Glutamatergic neuron (in vitro differentiated cells): ENCODE results near the gene MGAT5B. TPM values are rescaled to one million over a fixed set of nuclear protein-coding genes. Genes with fewer than 3 reads are reported as not detected.

ENCODE experiments used
- DNase-seq: peaks from one replicate; pipeline ENCODE4 v3.0.0; 2022
- H3K27ac Mint-ChIP-seq: one replicate; pipeline ENCODE4 v1.8.0; 2020; ENCODE audit warnings: mild to moderate bottlenecking, mixed read lengths, inconsistent platforms; ENCODE audit not compliant: unreplicated experiment
- H3K27me3 Mint-ChIP-seq: one replicate; pipeline ENCODE4 v1.8.0; 2020; ENCODE audit warnings: mild to moderate bottlenecking, moderate library complexity, mixed read lengths, inconsistent platforms; ENCODE audit not compliant: unreplicated experiment
- H3K36me3 Mint-ChIP-seq: one replicate; pipeline ENCODE4 v1.8.0; 2020; ENCODE audit warnings: mild to moderate bottlenecking, mixed read lengths, inconsistent platforms; ENCODE audit not compliant: unreplicated experiment
- H3K4me1 Mint-ChIP-seq: one replicate; pipeline ENCODE4 v1.8.0; 2020; ENCODE audit warnings: mild to moderate bottlenecking, low read depth, mixed read lengths, inconsistent platforms; ENCODE audit not compliant: unreplicated experiment
- H3K4me3 Mint-ChIP-seq: one replicate; pipeline ENCODE4 v1.8.0; 2020; ENCODE audit warnings: mild to moderate bottlenecking, mixed read lengths, inconsistent platforms; ENCODE audit not compliant: unreplicated experiment
- H3K9me3 Mint-ChIP-seq: one replicate; pipeline ENCODE4 v1.8.0; 2020; ENCODE audit warnings: mild to moderate bottlenecking, moderate library complexity, mixed read lengths, inconsistent platforms; ENCODE audit not compliant: unreplicated experiment
- total RNA-seq: library from RNA; stranded (reverse); fragmentation: NEBNext Ultra II Directional; extraction: Animal tissue kit (Norgen Biotek cat#: 25700); gene quantifications from one replicate; pipeline ENCODE4 v1.2.1, GENCODE V29; 2021; ENCODE audit not compliant: unreplicated experiment
- TF ChIP-seq, protein P1 (sequence below): fragments of 200-600 bp; sonication (generic); IDR thresholded peaks from one replicate; pipeline ENCODE4 v1.5.0; 2021; ENCODE audit not compliant: partially characterized antibody, unreplicated experiment

MGAT5B gene
- total RNA-seq, 1 donor from 2014 or later: 22.9 TPM

DNA sequence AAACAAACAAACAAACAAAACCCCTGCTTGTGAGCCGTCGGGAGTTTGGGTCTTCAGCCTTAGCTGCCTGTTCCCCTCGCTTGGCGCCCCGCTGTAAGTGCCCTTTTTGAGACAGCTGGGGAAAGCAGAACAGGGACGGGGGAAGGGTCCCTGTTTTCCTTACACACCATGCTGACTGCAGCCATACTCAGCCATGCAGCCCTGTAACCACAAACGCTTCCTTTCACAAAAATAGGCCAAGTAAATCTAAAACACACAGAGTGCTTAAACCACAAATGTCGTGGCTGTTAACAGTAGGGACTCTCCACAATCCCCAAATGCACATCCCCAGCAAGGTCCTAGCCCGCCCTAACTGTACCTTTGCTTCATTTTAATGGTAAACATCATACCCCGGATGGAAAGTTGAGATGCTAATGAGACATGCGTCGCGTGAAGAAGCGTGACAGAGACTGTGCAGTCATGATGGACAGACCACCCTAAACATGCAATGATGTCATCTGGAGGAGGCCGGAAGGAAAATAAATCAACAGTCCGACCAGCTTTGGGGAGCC lies 129.9 kb downstream of the MGAT5B start:
- Mint-ChIP-seq H3K27ac (no peak overlapping the region), H3K27me3 (peaks cover 2% of the 10 kb centered on the region)

DNA sequence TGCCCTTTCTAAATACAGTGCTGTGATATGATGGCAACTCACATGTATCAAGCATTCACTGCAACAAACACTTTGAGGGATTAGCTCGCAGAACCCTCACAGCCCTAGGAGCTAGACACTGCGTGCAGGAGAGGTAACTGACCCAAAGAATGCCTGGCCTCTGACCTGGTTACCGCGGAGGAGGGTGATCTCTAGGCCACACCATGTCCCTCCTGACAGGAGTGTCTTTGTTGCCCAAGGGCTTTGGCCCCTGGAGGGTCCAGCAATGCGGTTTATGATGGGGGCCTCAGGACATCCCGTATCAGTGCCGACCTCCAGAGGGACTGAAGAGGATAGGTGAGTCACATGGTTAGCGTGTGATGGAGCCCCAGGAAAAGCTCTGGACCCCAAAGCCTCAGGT lies 130.6 kb downstream of the MGAT5B start:
- DNase-seq: no peak
- Mint-ChIP-seq H3K27ac (no peak overlapping the region), H3K9me3 (peaks cover 4% of the 10 kb centered on the region), H3K27me3 (peaks cover 2% of the 10 kb centered on the region), H3K36me3 (no peaks in the 10 kb centered on the region), H3K4me1 (peaks cover 7% of the 10 kb centered on the region), H3K4me3 (no peak overlapping the region)
- TF ChIP-seq, protein P1, sequence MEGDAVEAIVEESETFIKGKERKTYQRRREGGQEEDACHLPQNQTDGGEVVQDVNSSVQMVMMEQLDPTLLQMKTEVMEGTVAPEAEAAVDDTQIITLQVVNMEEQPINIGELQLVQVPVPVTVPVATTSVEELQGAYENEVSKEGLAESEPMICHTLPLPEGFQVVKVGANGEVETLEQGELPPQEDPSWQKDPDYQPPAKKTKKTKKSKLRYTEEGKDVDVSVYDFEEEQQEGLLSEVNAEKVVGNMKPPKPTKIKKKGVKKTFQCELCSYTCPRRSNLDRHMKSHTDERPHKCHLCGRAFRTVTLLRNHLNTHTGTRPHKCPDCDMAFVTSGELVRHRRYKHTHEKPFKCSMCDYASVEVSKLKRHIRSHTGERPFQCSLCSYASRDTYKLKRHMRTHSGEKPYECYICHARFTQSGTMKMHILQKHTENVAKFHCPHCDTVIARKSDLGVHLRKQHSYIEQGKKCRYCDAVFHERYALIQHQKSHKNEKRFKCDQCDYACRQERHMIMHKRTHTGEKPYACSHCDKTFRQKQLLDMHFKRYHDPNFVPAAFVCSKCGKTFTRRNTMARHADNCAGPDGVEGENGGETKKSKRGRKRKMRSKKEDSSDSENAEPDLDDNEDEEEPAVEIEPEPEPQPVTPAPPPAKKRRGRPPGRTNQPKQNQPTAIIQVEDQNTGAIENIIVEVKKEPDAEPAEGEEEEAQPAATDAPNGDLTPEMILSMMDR: no peak

More for the DNA sequence above, 129.9 kb downstream of the MGAT5B start:
- no peak for DNase-seq
- Mint-ChIP-seq H3K36me3 (no peaks in the 10 kb centered on the region), H3K4me3 (no peak overlapping the region), H3K4me1 (peaks cover 7% of the 10 kb centered on the region), H3K9me3 (peaks cover 4% of the 10 kb centered on the region)
- TF ChIP-seq, protein P1: no peak

Other genes starting within 250 kb of the MGAT5B start
- gene ST6GALNAC1, start 224.6 kb upstream of the MGAT5B start, total RNA-seq: not detected
- gene MXRA7, start 157.4 kb upstream of the MGAT5B start, total RNA-seq: 236 TPM
- 39.0 TPM for gene JMJD6, start 141.8 kb upstream of the MGAT5B start, total RNA-seq
- gene METTL23, start 141.6 kb upstream of the MGAT5B start, total RNA-seq: 24.3 TPM
- 188 TPM for gene SRSF2, start 131.1 kb upstream of the MGAT5B start, total RNA-seq
- 33.7 TPM for gene MFSD11, start 130.3 kb upstream of the MGAT5B start, total RNA-seq